ENCODE data around the gene AMOT. TPM values are rescaled to one million over a fixed set of nuclear protein-coding genes. Genes with fewer than 3 reads are reported as not detected.

The AMOT gene
- polyA plus RNA-seq, 1 of the 3 experiments (the other 2 are of a cell fraction) = 3.4 TPM

DNA sequence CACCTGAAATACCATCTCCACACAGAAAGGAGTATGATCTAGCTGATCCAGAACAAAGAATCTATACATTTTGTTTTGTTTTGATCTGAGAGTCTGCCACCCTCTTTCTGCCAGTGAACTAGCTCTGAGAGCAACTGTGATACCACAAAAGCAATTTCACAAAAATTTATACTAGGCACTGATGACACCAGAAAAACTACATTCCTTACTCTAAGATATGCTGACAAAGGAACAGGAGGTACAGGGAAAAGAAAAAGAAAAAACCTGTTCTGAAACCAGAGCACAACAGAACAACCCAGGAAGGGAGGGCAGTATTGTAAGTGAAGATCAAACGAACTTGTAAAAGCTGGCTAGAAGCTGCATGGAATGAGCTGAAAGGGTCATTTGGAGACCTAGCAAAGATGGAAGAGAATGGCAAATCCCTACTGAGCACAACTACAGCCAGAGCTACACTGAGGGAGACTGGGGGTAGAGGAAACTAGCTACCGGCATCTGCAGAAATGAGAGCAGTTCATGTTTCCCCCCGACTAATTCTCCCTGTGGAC lies 31.9 kb downstream of the AMOT start:
- Histone ChIP-seq H3K9me3 (no peaks in the 10 kb centered on the region), H4K20me1 (ENCODE audit: insufficient read depth) (no peaks in the 10 kb centered on the region), H3K4me2 (no peak overlapping the region), H3K79me2 (ENCODE audit: insufficient read depth) (no peaks in the 10 kb centered on the region), H2AFZ (ENCODE audit: low read depth) (no peak overlapping the region), H3F3A (replicated peaks; ENCODE audit: insufficient read depth) (no peaks in the 10 kb centered on the region), H3K36me3 (replicated peaks in 1 of 2; ENCODE audit: control insufficient read depth in 1 of 2, insufficient read depth in 2 of 2, low read length in 1 of 2) (no peaks in the 10 kb centered on the region), H3K4me3 (ENCODE audit: low read depth in 2 of 2, low read length in 1 of 2) (no peak overlapping the region), H3K9ac (no peak overlapping the region), H3K27me3 (ENCODE audit: insufficient read depth) (no peaks in the 10 kb centered on the region; the same call in 1 of the 2 replicates), H3K27ac (ENCODE audit: low read depth in 2 of 2, low read length in 1 of 2) (no peak overlapping the region), H3K9me2 (no peaks in the 10 kb centered on the region), H3K4me1 (ENCODE audit: control insufficient read depth in 1 of 2, insufficient read depth in 2 of 2, low read depth in 1 of 2, low read length in 1 of 2) (no peaks in the 10 kb centered on the region)
- WGBS (ENCODE audit: low lambda C conversion rate) = 37% methylated on average over 3 of the region's 3 CpGs
- TF ChIP-seq GATA2 (CRISPR knock-in tag; IDR thresholded peaks at IDR 0.05) = no peak
- TF ChIP-seq, protein P1, sequence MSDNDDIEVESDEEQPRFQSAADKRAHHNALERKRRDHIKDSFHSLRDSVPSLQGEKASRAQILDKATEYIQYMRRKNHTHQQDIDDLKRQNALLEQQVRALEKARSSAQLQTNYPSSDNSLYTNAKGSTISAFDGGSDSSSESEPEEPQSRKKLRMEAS (IDR thresholded peaks at IDR 0.05; ENCODE audit: low read depth) = no peak
- TF ChIP-seq POLR2AphosphoS5 (IDR thresholded peaks at IDR 0.05; ENCODE audit: low read depth, low read length) = no peak
- TF ChIP-seq TAF1 (IDR thresholded peaks at IDR 0.05; ENCODE audit: borderline replicate concordance, low read depth, low read length) = no peak
- TF ChIP-seq, protein P2, sequence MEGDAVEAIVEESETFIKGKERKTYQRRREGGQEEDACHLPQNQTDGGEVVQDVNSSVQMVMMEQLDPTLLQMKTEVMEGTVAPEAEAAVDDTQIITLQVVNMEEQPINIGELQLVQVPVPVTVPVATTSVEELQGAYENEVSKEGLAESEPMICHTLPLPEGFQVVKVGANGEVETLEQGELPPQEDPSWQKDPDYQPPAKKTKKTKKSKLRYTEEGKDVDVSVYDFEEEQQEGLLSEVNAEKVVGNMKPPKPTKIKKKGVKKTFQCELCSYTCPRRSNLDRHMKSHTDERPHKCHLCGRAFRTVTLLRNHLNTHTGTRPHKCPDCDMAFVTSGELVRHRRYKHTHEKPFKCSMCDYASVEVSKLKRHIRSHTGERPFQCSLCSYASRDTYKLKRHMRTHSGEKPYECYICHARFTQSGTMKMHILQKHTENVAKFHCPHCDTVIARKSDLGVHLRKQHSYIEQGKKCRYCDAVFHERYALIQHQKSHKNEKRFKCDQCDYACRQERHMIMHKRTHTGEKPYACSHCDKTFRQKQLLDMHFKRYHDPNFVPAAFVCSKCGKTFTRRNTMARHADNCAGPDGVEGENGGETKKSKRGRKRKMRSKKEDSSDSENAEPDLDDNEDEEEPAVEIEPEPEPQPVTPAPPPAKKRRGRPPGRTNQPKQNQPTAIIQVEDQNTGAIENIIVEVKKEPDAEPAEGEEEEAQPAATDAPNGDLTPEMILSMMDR (IDR thresholded peaks at IDR 0.05) = no peak
- ChIA-PET CTCF (no interaction called here), POLR2A (no interaction called here)
- no peak for DNase-seq

DNA sequence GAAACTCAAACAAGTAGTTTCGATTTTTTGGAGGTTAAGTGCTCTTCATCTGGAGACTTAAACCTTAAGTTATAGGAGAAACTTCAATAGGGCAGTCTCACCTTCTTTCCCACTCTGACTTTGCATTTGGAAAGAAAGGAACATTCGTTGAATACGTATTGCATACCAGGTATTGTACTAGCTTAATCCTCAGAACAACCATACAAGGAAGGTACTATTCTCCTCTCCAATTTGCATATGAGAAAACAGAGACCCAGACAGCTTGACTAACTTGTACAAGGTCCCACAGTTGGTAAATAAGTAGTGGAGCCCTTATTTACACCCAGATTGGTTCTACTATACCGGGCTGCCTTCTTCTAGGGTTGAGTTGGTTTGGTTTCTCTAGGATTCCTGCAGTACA lies 32.6 kb downstream of the AMOT start:
- H3K9ac ChIP-seq = no peak overlapping the region
- H4K20me1 ChIP-seq (ENCODE audit: insufficient read depth) = no peaks in the 10 kb centered on the region
- H2AFZ ChIP-seq (ENCODE audit: low read depth) = no peak overlapping the region
- CTCF ChIA-PET = no interaction called here
- H3K36me3 ChIP-seq (replicated peaks in 1 of 2; ENCODE audit: control insufficient read depth in 1 of 2, insufficient read depth in 2 of 2, low read length in 1 of 2) = no peaks in the 10 kb centered on the region
- H3K9me2 ChIP-seq = no peaks in the 10 kb centered on the region
- no peak for DNase-seq
- POLR2A ChIA-PET = no interaction called here
- H3K4me3 ChIP-seq (ENCODE audit: low read depth in 2 of 2, low read length in 1 of 2) = no peak overlapping the region
- no peaks in the 10 kb centered on the region; the same call in 1 of the 2 replicates for H3K27me3 ChIP-seq (ENCODE audit: insufficient read depth)
- no peaks in the 10 kb centered on the region for H3K4me1 ChIP-seq (ENCODE audit: control insufficient read depth in 1 of 2, insufficient read depth in 2 of 2, low read depth in 1 of 2, low read length in 1 of 2)
- TF ChIP-seq NFIC (IDR thresholded peaks at IDR 0.05; ENCODE audit: borderline replicate concordance) (no peak), EZH2phosphoT487 (IDR thresholded peaks at IDR 0.05; ENCODE audit: borderline replicate concordance, low read depth) (no peak), POLR2AphosphoS5 (IDR thresholded peaks at IDR 0.05; ENCODE audit: low read depth, low read length) (no peak), RAD21 (IDR thresholded peaks at IDR 0.05; ENCODE audit: low read length) (no peak), FOXJ3 (CRISPR knock-in tag; IDR thresholded peaks at IDR 0.05) (no peak), GATA2 (CRISPR knock-in tag; IDR thresholded peaks at IDR 0.05) (no peak), RXRA (IDR thresholded peaks at IDR 0.05; ENCODE audit: borderline replicate concordance, low read depth) (no peak), YY1 (IDR thresholded peaks at IDR 0.05; ENCODE audit: low read depth) (no peak), EP300 (IDR thresholded peaks at IDR 0.05; ENCODE audit: borderline replicate concordance in 1 of 2, low read depth in 1 of 2, low read length in 1 of 2) (no peak), TAF1 (IDR thresholded peaks at IDR 0.05; ENCODE audit: borderline replicate concordance, low read depth, low read length) (no peak), ELF1 (IDR thresholded peaks at IDR 0.05) (no peak), FOSL2 (IDR thresholded peaks at IDR 0.05; ENCODE audit: borderline replicate concordance, low read depth) (no peak)
- TF ChIP-seq, protein P3, sequence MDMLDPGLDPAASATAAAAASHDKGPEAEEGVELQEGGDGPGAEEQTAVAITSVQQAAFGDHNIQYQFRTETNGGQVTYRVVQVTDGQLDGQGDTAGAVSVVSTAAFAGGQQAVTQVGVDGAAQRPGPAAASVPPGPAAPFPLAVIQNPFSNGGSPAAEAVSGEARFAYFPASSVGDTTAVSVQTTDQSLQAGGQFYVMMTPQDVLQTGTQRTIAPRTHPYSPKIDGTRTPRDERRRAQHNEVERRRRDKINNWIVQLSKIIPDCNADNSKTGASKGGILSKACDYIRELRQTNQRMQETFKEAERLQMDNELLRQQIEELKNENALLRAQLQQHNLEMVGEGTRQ (IDR thresholded peaks at IDR 0.05; ENCODE audit: borderline replicate concordance, low read depth, low read length) = no peak
- TF ChIP-seq, protein P4, sequence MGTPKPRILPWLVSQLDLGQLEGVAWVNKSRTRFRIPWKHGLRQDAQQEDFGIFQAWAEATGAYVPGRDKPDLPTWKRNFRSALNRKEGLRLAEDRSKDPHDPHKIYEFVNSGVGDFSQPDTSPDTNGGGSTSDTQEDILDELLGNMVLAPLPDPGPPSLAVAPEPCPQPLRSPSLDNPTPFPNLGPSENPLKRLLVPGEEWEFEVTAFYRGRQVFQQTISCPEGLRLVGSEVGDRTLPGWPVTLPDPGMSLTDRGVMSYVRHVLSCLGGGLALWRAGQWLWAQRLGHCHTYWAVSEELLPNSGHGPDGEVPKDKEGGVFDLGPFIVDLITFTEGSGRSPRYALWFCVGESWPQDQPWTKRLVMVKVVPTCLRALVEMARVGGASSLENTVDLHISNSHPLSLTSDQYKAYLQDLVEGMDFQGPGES (IDR thresholded peaks at IDR 0.05; ENCODE audit: low read depth, low read length) = no peak
- TF ChIP-seq, protein P2 (IDR thresholded peaks at IDR 0.05) = no peak
- TF ChIP-seq, protein P5, sequence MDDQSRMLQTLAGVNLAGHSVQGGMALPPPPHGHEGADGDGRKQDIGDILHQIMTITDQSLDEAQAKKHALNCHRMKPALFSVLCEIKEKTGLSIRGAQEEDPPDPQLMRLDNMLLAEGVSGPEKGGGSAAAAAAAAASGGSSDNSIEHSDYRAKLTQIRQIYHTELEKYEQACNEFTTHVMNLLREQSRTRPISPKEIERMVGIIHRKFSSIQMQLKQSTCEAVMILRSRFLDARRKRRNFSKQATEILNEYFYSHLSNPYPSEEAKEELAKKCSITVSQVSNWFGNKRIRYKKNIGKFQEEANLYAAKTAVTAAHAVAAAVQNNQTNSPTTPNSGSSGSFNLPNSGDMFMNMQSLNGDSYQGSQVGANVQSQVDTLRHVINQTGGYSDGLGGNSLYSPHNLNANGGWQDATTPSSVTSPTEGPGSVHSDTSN (IDR thresholded peaks at IDR 0.05) = no peak
- no peaks in the 10 kb centered on the region for H3K9me3 ChIP-seq
- no peaks in the 10 kb centered on the region for H3F3A ChIP-seq (replicated peaks; ENCODE audit: insufficient read depth)
- 34% methylated on average over 4 of the region's 4 CpGs for WGBS (ENCODE audit: low lambda C conversion rate)
- H3K79me2 ChIP-seq (ENCODE audit: insufficient read depth) = no peaks in the 10 kb centered on the region
- H3K27ac ChIP-seq (ENCODE audit: low read depth in 2 of 2, low read length in 1 of 2) = no peak overlapping the region
- no peak overlapping the region for H3K4me2 ChIP-seq
